ENCODE results near the gene MCF2L.

MCF2L gene

DNA sequence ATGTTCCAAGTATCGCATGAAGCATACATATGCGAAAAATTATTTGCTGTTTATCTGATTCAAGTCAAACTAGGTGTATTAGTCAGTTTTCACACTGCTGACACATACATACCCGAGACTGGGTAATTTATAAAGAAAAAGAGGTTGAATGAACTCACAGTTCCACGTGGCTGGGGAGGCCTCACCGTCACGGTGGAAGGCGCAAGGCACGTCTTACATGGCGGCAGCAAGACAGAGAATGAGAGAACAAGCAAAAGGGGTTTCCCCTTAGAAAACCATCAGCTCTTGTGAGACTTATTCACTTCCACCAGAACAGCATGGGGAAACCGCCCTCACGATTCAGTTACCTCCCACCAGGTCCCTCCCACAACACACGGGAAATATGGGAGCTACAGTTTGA, 176.5 kb downstream of the MCF2L start:
- H3K4me1 Mint-ChIP-seq, result no peaks in the 10 kb centered on the region
- H3K36me3 Mint-ChIP-seq, result no peaks in the 10 kb centered on the region
- H3K27me3 Mint-ChIP-seq, result peaks cover 16% of the 10 kb centered on the region
- H3K4me3 Mint-ChIP-seq, result no peak overlapping the region
- DNase-seq (ENCODE audit: low spot score in 2 of 2) (no peak), ATAC-seq (ENCODE audit: low read depth) (no peak)
- H3K27ac Mint-ChIP-seq, result no peak overlapping the region
- no peaks in the 10 kb centered on the region for H3K9me3 Mint-ChIP-seq

DNA sequence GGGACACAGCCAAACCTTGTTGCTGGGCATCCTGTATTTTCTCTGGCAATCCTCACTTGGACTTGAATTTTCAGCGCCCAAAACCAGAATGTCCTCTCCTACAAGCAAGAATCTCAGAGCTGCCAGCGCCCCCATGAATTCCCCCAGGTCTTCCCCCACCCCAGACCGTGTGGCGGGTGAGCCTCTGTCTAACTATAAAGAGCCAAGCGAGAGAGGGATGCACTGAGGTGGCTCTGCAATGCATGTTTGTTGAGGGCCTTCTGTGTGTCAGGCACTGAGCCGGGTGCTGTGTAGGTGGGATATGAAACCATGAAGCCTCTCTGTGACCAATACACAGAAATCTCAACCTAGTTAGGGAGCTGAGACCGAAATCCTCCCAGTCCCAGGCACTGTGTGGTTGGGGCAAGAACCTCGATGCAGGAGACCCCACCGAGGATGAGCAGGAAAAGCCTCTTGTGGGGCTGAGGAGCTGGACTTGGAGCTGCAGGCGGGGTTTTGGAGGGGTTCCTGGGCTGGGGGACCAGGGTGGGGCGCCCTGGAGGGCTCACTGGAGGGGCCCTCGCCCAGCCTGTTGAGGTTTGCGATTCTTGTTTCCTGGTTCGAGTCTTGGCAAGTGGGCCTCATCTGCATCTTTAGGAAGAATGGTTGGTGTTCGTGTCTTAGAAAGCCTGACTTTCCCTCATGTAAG, 177.0 kb downstream of the MCF2L start:
- Mint-ChIP-seq H3K27me3 (peaks cover 16% of the 10 kb centered on the region), H3K36me3 (no peaks in the 10 kb centered on the region), H3K4me1 (no peaks in the 10 kb centered on the region), H3K27ac (no peak overlapping the region), H3K9me3 (no peaks in the 10 kb centered on the region), H3K4me3 (no peak overlapping the region)
- ATAC-seq (ENCODE audit: low read depth), result no peak
- DNase-seq (ENCODE audit: low spot score in 2 of 2), result no peak

DNA sequence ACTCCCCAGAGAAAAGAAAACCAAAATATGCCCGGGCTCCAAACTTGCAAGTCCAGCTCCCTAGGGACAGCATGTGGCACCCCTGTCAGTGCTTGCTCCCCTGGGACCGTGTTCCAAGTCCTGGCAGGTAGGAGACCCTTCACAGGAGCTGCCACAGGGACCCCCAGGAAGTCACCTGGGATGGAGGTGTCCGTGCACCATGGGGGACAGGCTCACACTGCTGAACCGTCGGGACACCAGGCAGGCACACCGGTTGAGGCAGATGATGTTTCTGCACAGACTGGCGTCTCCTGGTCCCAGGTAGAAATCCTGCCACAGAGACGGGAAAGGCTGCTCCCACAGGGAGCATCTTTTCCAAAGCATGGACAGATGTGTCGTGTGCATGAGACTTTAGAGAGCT, 177.7 kb downstream of the MCF2L start:
- Mint-ChIP-seq H3K9me3 (no peaks in the 10 kb centered on the region), H3K36me3 (no peaks in the 10 kb centered on the region), H3K4me1 (peaks cover 3% of the 10 kb centered on the region), H3K4me3 (no peak overlapping the region), H3K27me3 (peaks cover 22% of the 10 kb centered on the region), H3K27ac (no peak overlapping the region)
- no peak for DNase-seq (ENCODE audit: low spot score in 2 of 2)
- ATAC-seq (ENCODE audit: low read depth), result no peak

DNA sequence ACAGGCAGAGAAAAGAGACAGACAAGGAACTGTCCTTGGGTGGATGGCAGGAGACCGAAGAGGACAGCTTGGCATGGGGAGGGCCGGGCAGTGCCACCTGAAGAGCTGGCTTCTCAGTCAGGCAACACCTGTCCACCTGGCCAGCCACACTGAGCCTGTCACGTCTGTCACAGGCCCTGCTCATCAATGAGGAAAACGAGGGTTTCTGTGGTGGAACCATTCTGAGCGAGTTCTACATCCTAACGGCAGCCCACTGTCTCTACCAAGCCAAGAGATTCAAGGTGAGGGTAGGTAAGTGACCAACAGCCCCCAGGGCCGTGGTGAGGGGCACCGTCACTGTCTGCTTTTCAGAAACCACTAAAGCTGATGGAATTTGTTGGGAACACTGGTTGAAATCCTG, 178.2 kb downstream of the MCF2L start:
- no peaks in the 10 kb centered on the region for H3K36me3 Mint-ChIP-seq
- ATAC-seq (ENCODE audit: low read depth) (no peak), DNase-seq (ENCODE audit: low spot score in 2 of 2) (no peak)
- peaks cover 23% of the 10 kb centered on the region for H3K27me3 Mint-ChIP-seq
- peaks cover 4% of the 10 kb centered on the region for H3K4me1 Mint-ChIP-seq
- no peaks in the 10 kb centered on the region for H3K9me3 Mint-ChIP-seq
- no peak overlapping the region for H3K27ac Mint-ChIP-seq
- H3K4me3 Mint-ChIP-seq, result no peak overlapping the region

- Mint-ChIP-seq H3K36me3 (peaks cover 2% of the 10 kb centered on the region), H3K27me3 (peaks cover 27% of the 10 kb centered on the region), H3K27ac (no peak overlapping the region), H3K9me3 (no peaks in the 10 kb centered on the region), H3K4me1 (peaks cover 10% of the 10 kb centered on the region), H3K4me3 (no peak overlapping the region)
- ATAC-seq (ENCODE audit: low read depth), result no peak
- no peak for DNase-seq (ENCODE audit: low spot score in 2 of 2)
Observed at GRCh38 chr13:113148407-113148806, 179.4 kb downstream of the MCF2L start.

DNA sequence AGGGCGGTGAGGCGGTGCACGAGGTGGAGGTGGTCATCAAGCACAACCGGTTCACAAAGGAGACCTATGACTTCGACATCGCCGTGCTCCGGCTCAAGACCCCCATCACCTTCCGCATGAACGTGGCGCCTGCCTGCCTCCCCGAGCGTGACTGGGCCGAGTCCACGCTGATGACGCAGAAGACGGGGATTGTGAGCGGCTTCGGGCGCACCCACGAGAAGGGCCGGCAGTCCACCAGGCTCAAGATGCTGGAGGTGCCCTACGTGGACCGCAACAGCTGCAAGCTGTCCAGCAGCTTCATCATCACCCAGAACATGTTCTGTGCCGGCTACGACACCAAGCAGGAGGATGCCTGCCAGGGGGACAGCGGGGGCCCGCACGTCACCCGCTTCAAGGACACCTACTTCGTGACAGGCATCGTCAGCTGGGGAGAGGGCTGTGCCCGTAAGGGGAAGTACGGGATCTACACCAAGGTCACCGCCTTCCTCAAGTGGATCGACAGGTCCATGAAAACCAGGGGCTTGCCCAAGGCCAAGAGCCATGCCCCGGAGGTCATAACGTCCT, 180.0 kb downstream of the MCF2L start:
- H3K27ac Mint-ChIP-seq, result no peak overlapping the region
- DNase-seq (ENCODE audit: low spot score in 2 of 2) (no peak), ATAC-seq (ENCODE audit: low read depth) (no peak)
- H3K27me3 Mint-ChIP-seq, result peaks cover 27% of the 10 kb centered on the region
- H3K36me3 Mint-ChIP-seq, result peaks cover 2% of the 10 kb centered on the region
- peaks cover 10% of the 10 kb centered on the region for H3K4me1 Mint-ChIP-seq
- no peak overlapping the region for H3K4me3 Mint-ChIP-seq
- no peaks in the 10 kb centered on the region for H3K9me3 Mint-ChIP-seq

Data from memory B cell (primary cell).